HG02798 (cell line): ENCODE data around the gene HTR4.
"Not testable (repeated sequence)": the region's sequence is repeated elsewhere in the genome, so short reads cannot be mapped to it uniquely, and the experiment has no call there.

Source experiments
- ATAC-seq: cut with Tn5 transposase; IDR thresholded peaks from one replicate; pipeline ENCODE4 v1.9.1; 2021; ENCODE audit warnings: mild to moderate bottlenecking; ENCODE audit not compliant: unreplicated experiment, poor library complexity

HTR4 gene

GRCh38 chr5:148541054-148541835 lies 113.1 kb downstream of the HTR4 start:
- peak; percentile 58 for ATAC-seq

GRCh38 chr5:148540647-148541046 lies 113.7 kb downstream of the HTR4 start:
- ATAC-seq, result no peak

GRCh38 chr5:148539851-148540250 lies 114.5 kb downstream of the HTR4 start:
- no peak for ATAC-seq

GRCh38 chr5:148535190-148535589 lies 119.1 kb downstream of the HTR4 start:
- no peak for ATAC-seq

GRCh38 chr5:148532969-148533670 lies 121.2 kb downstream of the HTR4 start:
- no peak for ATAC-seq

- ATAC-seq, result not testable (repeated sequence)
These were observed 124.9 kb downstream of the HTR4 start for GRCh38 chr5:148529450-148529849.

- no peak for ATAC-seq
These were observed 129.6 kb downstream of the HTR4 start for GRCh38 chr5:148524721-148525120.

GRCh38 chr5:148523139-148523538 lies 131.2 kb downstream of the HTR4 start:
- no peak for ATAC-seq

GRCh38 chr5:148515460-148515859 lies 138.9 kb downstream of the HTR4 start:
- ATAC-seq, result no peak

- no peak for ATAC-seq
These were observed 140.0 kb downstream of the HTR4 start for GRCh38 chr5:148514344-148514743.

- no peak for ATAC-seq
These were observed 141.8 kb downstream of the HTR4 start for GRCh38 chr5:148512498-148512897.

- ATAC-seq, result peak; percentile 82
These were observed 142.4 kb downstream of the HTR4 start for GRCh38 chr5:148511810-148512347.

- no peak for ATAC-seq
These were observed 144.4 kb downstream of the HTR4 start for GRCh38 chr5:148509893-148510292.

- no peak for ATAC-seq
These were observed 146.7 kb downstream of the HTR4 start for GRCh38 chr5:148507648-148508047.

- ATAC-seq, result no peak
These were observed 154.9 kb downstream of the HTR4 start for GRCh38 chr5:148499452-148499851.

GRCh38 chr5:148497757-148498156 lies 156.6 kb downstream of the HTR4 start:
- ATAC-seq, result no peak

- ATAC-seq, result no peak
These were observed 162.0 kb downstream of the HTR4 start for GRCh38 chr5:148492351-148492750.

GRCh38 chr5:148491793-148492184 lies 162.5 kb downstream of the HTR4 start:
- no peak for ATAC-seq

- no peak for ATAC-seq
These were observed 163.1 kb downstream of the HTR4 start for GRCh38 chr5:148491015-148491792.

GRCh38 chr5:148488757-148489156 lies 165.6 kb downstream of the HTR4 start:
- ATAC-seq, result no peak

GRCh38 chr5:148486456-148486855 lies 167.9 kb downstream of the HTR4 start:
- no peak for ATAC-seq
